Breast epithelium (tissue), 4 donors: ENCODE data around the gene CXCR5. TPM values are rescaled to one million over a fixed set of nuclear protein-coding genes. Genes with fewer than 3 reads are reported as not detected.

ENCODE experiments used
- DNase-seq, 2 donors: peaks; one replicate each; pipeline ENCODE4 v3.0.0-alpha.2; 2019; ENCODE audit warnings: low spot score in 2 of 2
- H3K27ac ChIP-seq, 2 donors: fragments of 200-600 bp; sonication (generic) in 1 of 2; one replicate each; pipeline ENCODE4 v1.5.1; 2016 to 2019; ENCODE audit warnings: mild to moderate bottlenecking in 1 of 2
- H3K27me3 ChIP-seq, 2 donors: fragments of 200-600 bp; sonication (generic) in 1 of 2; one replicate each; pipeline versions ENCODE4 v1.5.1 to v1.6.0; 2017 to 2019; ENCODE audit warnings: control low read depth in 1 of 2, mild to moderate bottlenecking in 1 of 2
- H3K36me3 ChIP-seq: fragments of 200-600 bp; one replicate; pipeline ENCODE4 v1.5.1; 2019
- H3K4me1 ChIP-seq, 2 donors: fragments of 200-600 bp; sonication (generic); one replicate each; pipeline ENCODE4 v1.5.1; 2016 to 2019; ENCODE audit warnings: control low read depth in 1 of 2
- H3K4me3 ChIP-seq, 3 donors: fragments of 200-600 bp; sonication (generic); 1 replicate in 2 of 3; 2 replicates in 1 of 3; pipeline ENCODE4 v1.5.1; 2016 to 2019; ENCODE audit warnings: mild to moderate bottlenecking in 3 of 3, moderate library complexity in 2 of 3
- H3K9me3 ChIP-seq, 2 donors: fragments of 200-600 bp; sonication (generic) in 1 of 2; one replicate each; pipeline ENCODE4 v1.5.1; 2016 to 2019; ENCODE audit warnings: control low read depth in 1 of 2
- POLR2A ChIP-seq: fragments of 450-650 bp; IDR thresholded peaks from one replicate; pipeline ENCODE4 v1.6.1; 2016; ENCODE audit warnings: antibody characterized with exemption, mild to moderate bottlenecking, moderate library complexity
- POLR2AphosphoS5 ChIP-seq, 3 donors: sonication (generic); formaldehyde crosslinking; IDR thresholded peaks; one replicate each; pipeline ENCODE4 v1.6.1; 2017; ENCODE audit warnings: antibody characterized with exemption in 3 of 3
- intact Hi-C: fragments of 100-400 bp; cut with DNase I; formaldehyde crosslinking; loops from one replicate; pipeline ENCODE4 v1.15.1; 2023; ENCODE audit warnings: low total_unique reads
- total RNA-seq, 3 donors: library from RNA; depleted of rRNA; stranded (reverse); fragments of >200 nt; gene quantifications; one replicate each; pipeline ENCODE4 v1.1.0, GENCODE V29; 2016
- TF ChIP-seq, protein P1 (sequence below), 3 donors: fragments of 450-650 bp; IDR thresholded peaks; one replicate each; pipeline ENCODE4 v1.5.1; 2016 to 2017; ENCODE audit warnings: antibody characterized with exemption in 3 of 3, mild to moderate bottlenecking in 3 of 3, moderate library complexity in 3 of 3

The CXCR5 gene
- total RNA-seq, 3 donors from 2014 or later, result not detected

GRCh38 chr11:118868659-118869058 is 15.0 kb upstream of the CXCR5 start:
- intact Hi-C loops, result no loop called here
- H3K27ac ChIP-seq, result peak overlapping the region; percentile 38 to 97

GRCh38 chr11:118870396-118871343 is 13.0 kb upstream of the CXCR5 start:
- H3K9me3 ChIP-seq, result no peaks in the 10 kb centered on the region
- peak overlapping the region in 2 of 3 donors; percentile 11 to 52 for H3K4me3 ChIP-seq
- TF ChIP-seq, protein P1, sequence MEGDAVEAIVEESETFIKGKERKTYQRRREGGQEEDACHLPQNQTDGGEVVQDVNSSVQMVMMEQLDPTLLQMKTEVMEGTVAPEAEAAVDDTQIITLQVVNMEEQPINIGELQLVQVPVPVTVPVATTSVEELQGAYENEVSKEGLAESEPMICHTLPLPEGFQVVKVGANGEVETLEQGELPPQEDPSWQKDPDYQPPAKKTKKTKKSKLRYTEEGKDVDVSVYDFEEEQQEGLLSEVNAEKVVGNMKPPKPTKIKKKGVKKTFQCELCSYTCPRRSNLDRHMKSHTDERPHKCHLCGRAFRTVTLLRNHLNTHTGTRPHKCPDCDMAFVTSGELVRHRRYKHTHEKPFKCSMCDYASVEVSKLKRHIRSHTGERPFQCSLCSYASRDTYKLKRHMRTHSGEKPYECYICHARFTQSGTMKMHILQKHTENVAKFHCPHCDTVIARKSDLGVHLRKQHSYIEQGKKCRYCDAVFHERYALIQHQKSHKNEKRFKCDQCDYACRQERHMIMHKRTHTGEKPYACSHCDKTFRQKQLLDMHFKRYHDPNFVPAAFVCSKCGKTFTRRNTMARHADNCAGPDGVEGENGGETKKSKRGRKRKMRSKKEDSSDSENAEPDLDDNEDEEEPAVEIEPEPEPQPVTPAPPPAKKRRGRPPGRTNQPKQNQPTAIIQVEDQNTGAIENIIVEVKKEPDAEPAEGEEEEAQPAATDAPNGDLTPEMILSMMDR (IDR thresholded peaks at IDR 0.05), result peak in 1 of 3 donors; percentile 14
- TF ChIP-seq POLR2A (no peak), POLR2AphosphoS5 (IDR thresholded peaks at IDR 0.05) (peak in 1 of 3 donors; percentile 2)
- peak overlapping the region; percentile 95 to 97 for H3K27ac ChIP-seq
- DNase-seq, result peak; percentile 41 to 70
- peaks cover 0 to 3% of the 10 kb centered on the region in 2 donors for H3K4me1 ChIP-seq
- no peaks in the 10 kb centered on the region for H3K36me3 ChIP-seq
- intact Hi-C loops, result no loop called here
- no peaks in the 10 kb centered on the region for H3K27me3 ChIP-seq

More at GRCh38 chr11:118868659-118869058, 15.0 kb upstream of the CXCR5 start:
- H3K36me3 ChIP-seq, result no peaks in the 10 kb centered on the region
- no peaks in the 10 kb centered on the region for H3K9me3 ChIP-seq
- TF ChIP-seq POLR2AphosphoS5 (IDR thresholded peaks at IDR 0.05) (no peak), POLR2A (no peak)
- TF ChIP-seq, protein P1 (IDR thresholded peaks at IDR 0.05), result no peak
- no peak for DNase-seq
- H3K27me3 ChIP-seq, result no peaks in the 10 kb centered on the region
- peaks cover 0 to 3% of the 10 kb centered on the region in 2 donors for H3K4me1 ChIP-seq
- H3K4me3 ChIP-seq, result no peak overlapping the region

- intact Hi-C loops, result no loop called here
- H3K4me3 ChIP-seq, result no peak overlapping the region
- DNase-seq, result no peak
- no peaks in the 10 kb centered on the region for H3K36me3 ChIP-seq
- no peaks in the 10 kb centered on the region for H3K27me3 ChIP-seq
- no peaks in the 10 kb centered on the region for H3K9me3 ChIP-seq
- H3K27ac ChIP-seq, result no peak overlapping the region
- TF ChIP-seq, protein P1 (IDR thresholded peaks at IDR 0.05), result no peak
- no peak for TF ChIP-seq POLR2A
- TF ChIP-seq POLR2AphosphoS5 (IDR thresholded peaks at IDR 0.05), result no peak
- peaks cover 0 to 3% of the 10 kb centered on the region in 2 donors for H3K4me1 ChIP-seq
Measured at GRCh38 chr11:118872403-118872821, 11.3 kb upstream of the CXCR5 start.

DNA sequence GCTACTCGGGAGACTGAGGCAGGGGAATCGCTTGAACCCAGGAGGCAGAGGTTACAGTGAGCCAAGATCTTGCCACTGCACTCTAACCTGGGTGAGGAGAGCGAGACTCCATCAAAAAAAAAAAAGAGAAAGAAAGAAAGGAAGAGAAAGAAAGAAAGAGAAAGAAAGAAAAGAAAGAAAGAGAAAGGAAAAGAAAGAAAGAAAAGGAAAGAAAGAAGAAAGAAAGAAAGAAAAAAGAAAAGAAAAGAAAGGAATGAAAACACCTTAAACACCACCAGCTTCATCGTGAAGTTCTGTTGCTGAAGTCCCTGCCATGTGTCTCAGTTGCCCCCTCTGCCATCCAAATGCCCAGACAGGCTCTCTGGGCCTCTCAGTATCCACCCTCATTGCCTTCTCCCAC is 9.9 kb upstream of the CXCR5 start:
- Histone ChIP-seq H3K27me3 (no peaks in the 10 kb centered on the region), H3K36me3 (no peaks in the 10 kb centered on the region), H3K9me3 (no peaks in the 10 kb centered on the region), H3K4me1 (peaks cover 0 to 3% of the 10 kb centered on the region in 2 donors), H3K4me3 (no peak overlapping the region), H3K27ac (no peak overlapping the region)
- TF ChIP-seq POLR2AphosphoS5 (IDR thresholded peaks at IDR 0.05), result no peak
- TF ChIP-seq, protein P1 (IDR thresholded peaks at IDR 0.05), result no peak
- TF ChIP-seq POLR2A, result no peak
- intact Hi-C loops, result no loop called here
- DNase-seq, result no peak

- DNase-seq, result no peak
- no peaks in the 10 kb centered on the region for H3K4me1 ChIP-seq
- no peaks in the 10 kb centered on the region for H3K27me3 ChIP-seq
- H3K27ac ChIP-seq, result no peak overlapping the region
- intact Hi-C loops, result no loop called here
- H3K9me3 ChIP-seq, result no peaks in the 10 kb centered on the region
- H3K4me3 ChIP-seq, result no peak overlapping the region
- H3K36me3 ChIP-seq, result no peaks in the 10 kb centered on the region
- TF ChIP-seq, protein P1 (IDR thresholded peaks at IDR 0.05), result no peak
- TF ChIP-seq POLR2AphosphoS5 (IDR thresholded peaks at IDR 0.05) (no peak), POLR2A (no peak)
Measured at GRCh38 chr11:118876286-118876685, 7.4 kb upstream of the CXCR5 start.
